Measurements from ENCODE around the gene CCDC91.

GRCh38 chr12:28453686-28454085, 263.4 kb downstream of the CCDC91 start:
- TF ChIP-seq, protein P1, sequence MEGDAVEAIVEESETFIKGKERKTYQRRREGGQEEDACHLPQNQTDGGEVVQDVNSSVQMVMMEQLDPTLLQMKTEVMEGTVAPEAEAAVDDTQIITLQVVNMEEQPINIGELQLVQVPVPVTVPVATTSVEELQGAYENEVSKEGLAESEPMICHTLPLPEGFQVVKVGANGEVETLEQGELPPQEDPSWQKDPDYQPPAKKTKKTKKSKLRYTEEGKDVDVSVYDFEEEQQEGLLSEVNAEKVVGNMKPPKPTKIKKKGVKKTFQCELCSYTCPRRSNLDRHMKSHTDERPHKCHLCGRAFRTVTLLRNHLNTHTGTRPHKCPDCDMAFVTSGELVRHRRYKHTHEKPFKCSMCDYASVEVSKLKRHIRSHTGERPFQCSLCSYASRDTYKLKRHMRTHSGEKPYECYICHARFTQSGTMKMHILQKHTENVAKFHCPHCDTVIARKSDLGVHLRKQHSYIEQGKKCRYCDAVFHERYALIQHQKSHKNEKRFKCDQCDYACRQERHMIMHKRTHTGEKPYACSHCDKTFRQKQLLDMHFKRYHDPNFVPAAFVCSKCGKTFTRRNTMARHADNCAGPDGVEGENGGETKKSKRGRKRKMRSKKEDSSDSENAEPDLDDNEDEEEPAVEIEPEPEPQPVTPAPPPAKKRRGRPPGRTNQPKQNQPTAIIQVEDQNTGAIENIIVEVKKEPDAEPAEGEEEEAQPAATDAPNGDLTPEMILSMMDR (optimal IDR thresholded peaks at IDR 0.05 in 1 of 3, IDR thresholded peaks at IDR 0.05 in 1 of 3, conservative IDR thresholded peaks at IDR 0.05 in 1 of 3; ENCODE audit: extremely low read depth in 1 of 3, insufficient read depth in 2 of 3, low read length in 3 of 3) = no peak
- TF ChIP-seq EZH2 (IDR thresholded peaks at IDR 0.05; ENCODE audit: low read length) = no peak
